Activated naive CD4-positive, alpha-beta T cell (primary cell): ENCODE results near the gene PSTPIP1.

Experiments
- DNase-seq, 4 experiments: peaks; one replicate each; lab custom pipeline; 2025; lab: John Stamatoyannopoulos, UW

Gene PSTPIP1

GRCh38 chr15:77070180-77070494 lies 75.2 kb downstream of the PSTPIP1 start:
- no peak for DNase-seq

GRCh38 chr15:77070495-77071304 lies 75.8 kb downstream of the PSTPIP1 start, which contains the start of gene TSPAN3:
Gene TSPAN3 (minus strand): TSS chr15:77071109. CDS start chr15:77070954, 155 bp downstream.
- peak; percentile 70 to 93 (median 80) for DNase-seq

GRCh38 chr15:77071305-77072223 lies 76.6 kb downstream of the PSTPIP1 start:
- DNase-seq: no peak

GRCh38 chr15:77074350-77074749 lies 79.4 kb downstream of the PSTPIP1 start:
- DNase-seq: no peak

- DNase-seq: no peak
Measured at GRCh38 chr15:77075528-77075927, 80.6 kb downstream of the PSTPIP1 start.

GRCh38 chr15:77076323-77076915 lies 81.5 kb downstream of the PSTPIP1 start:
- DNase-seq: no peak

- no peak for DNase-seq
Measured at GRCh38 chr15:77081971-77082370, 87.0 kb downstream of the PSTPIP1 start.

- DNase-seq: peak in 2 of 4 experiments; percentile 7 to 24
Measured at GRCh38 chr15:77083381-77084160, 88.6 kb downstream of the PSTPIP1 start.

GRCh38 chr15:77084436-77084835 lies 89.5 kb downstream of the PSTPIP1 start:
- no peak for DNase-seq

GRCh38 chr15:77085297-77085696 lies 90.4 kb downstream of the PSTPIP1 start:
- DNase-seq: no peak
